HG02973 (cell line): ENCODE results near the gene FALEC.

ENCODE experiments used
- ATAC-seq: cut with Tn5 transposase; IDR thresholded peaks from one replicate; pipeline ENCODE4 v1.9.1; 2021; ENCODE audit warnings: moderate library complexity; ENCODE audit not compliant: unreplicated experiment

The FALEC gene

GRCh38 chr1:150515328-150516049 is at the start of gene FALEC:
Gene FALEC, plus strand, starts transcription at chr1:150515752.
- peak; percentile 91 for ATAC-seq

GRCh38 chr1:150466964-150467363 is 48.6 kb upstream of the FALEC start:
- no peak for ATAC-seq

- ATAC-seq, result no peak
These were observed 46.3 kb upstream of the FALEC start for GRCh38 chr1:150469291-150469690.

GRCh38 chr1:150472601-150473200 is 42.9 kb upstream of the FALEC start:
- ATAC-seq, result no peak

GRCh38 chr1:150473659-150474058 is 41.9 kb upstream of the FALEC start:
- ATAC-seq, result no peak

- no peak for ATAC-seq
These were observed 40.7 kb upstream of the FALEC start for GRCh38 chr1:150474869-150475268.

- no peak for ATAC-seq
These were observed 38.8 kb upstream of the FALEC start for GRCh38 chr1:150476754-150477153.

GRCh38 chr1:150477320-150477719 is 38.2 kb upstream of the FALEC start:
- no peak for ATAC-seq

GRCh38 chr1:150477733-150478132 is 37.8 kb upstream of the FALEC start:
- no peak for ATAC-seq

- ATAC-seq, result no peak
These were observed 36.2 kb upstream of the FALEC start for GRCh38 chr1:150479370-150479769.

- ATAC-seq, result no peak
These were observed 35.6 kb upstream of the FALEC start for GRCh38 chr1:150479927-150480352.

- ATAC-seq, result no peak
These were observed 31.1 kb upstream of the FALEC start for GRCh38 chr1:150484431-150484830.

GRCh38 chr1:150484861-150485260 is 30.7 kb upstream of the FALEC start:
- ATAC-seq, result no peak

- ATAC-seq, result peak; percentile 98
These were observed 28.4 kb upstream of the FALEC start, which contains the start of gene TARS2 for GRCh38 chr1:150486966-150487762. Gene TARS2, plus strand, starts transcription at chr1:150487419. Its CDS starts 32 bp downstream, at chr1:150487451.

GRCh38 chr1:150487763-150488115 is 27.8 kb upstream of the FALEC start:
- ATAC-seq, result no peak

- ATAC-seq, result no peak
These were observed 22.4 kb upstream of the FALEC start for GRCh38 chr1:150493175-150493574.

- ATAC-seq, result no peak
These were observed 17.2 kb upstream of the FALEC start for GRCh38 chr1:150498342-150498741.

GRCh38 chr1:150505431-150505830 is 10.1 kb upstream of the FALEC start:
- ATAC-seq, result no peak

- no peak for ATAC-seq
These were observed 7.4 kb upstream of the FALEC start, which contains the start of gene ECM1 for GRCh38 chr1:150507912-150508864. Gene ECM1, plus strand, starts transcription at chr1:150508109. Its CDS starts 101 bp downstream, at chr1:150508210.

- ATAC-seq, result no peak
These were observed 6.6 kb upstream of the FALEC start for GRCh38 chr1:150508982-150509381.

- ATAC-seq, result no peak
These were observed 4.0 kb upstream of the FALEC start for GRCh38 chr1:150511551-150511950.
